SU-DHL-6 (cell line): ENCODE measurements around the gene CIAO2B.

Experiments
- H2AFZ ChIP-seq: fragments of 200-600 bp; sonication (generic); 2 replicates; pipeline ENCODE4 v1.6.1; 2014; ENCODE audit warnings: low read depth, mild to moderate bottlenecking, moderate library complexity, mixed read lengths, antibody characterized with exemption, low read length; ENCODE audit not compliant: severe bottlenecking
- H3F3A ChIP-seq: fragments of 200-600 bp; shearing (Covaris generic); 2 replicates; pipeline ENCODE4 v1.6.0; 2016; ENCODE audit warnings: antibody characterized with exemption, mild to moderate bottlenecking; ENCODE audit not compliant: insufficient read depth
- H3K27ac ChIP-seq: fragments of 200-600 bp; sonication (generic); 2 replicates; pipeline ENCODE4 v1.5.1; 2016; ENCODE audit warnings: low read depth, mild to moderate bottlenecking, low read length, moderate library complexity, mixed read lengths
- H3K27me3 ChIP-seq: fragments of 200-600 bp; sonication (generic), shearing (Covaris generic); 2 replicates; pipeline ENCODE4 v1.6.0; 2014; ENCODE audit warnings: mild to moderate bottlenecking, low read length
- H3K36me3 ChIP-seq: fragments of 200-600 bp; sonication (generic); 2 replicates; pipeline ENCODE4 v1.6.1; 2014; ENCODE audit warnings: mild to moderate bottlenecking, low read length, mixed read lengths
- H3K4me2 ChIP-seq: fragments of 300-600, 200-600 bp; shearing (Covaris generic), sonication (generic); 2 replicates; pipeline ENCODE4 v1.6.0; 2014; ENCODE audit warnings: low read length, low read depth, mild to moderate bottlenecking; ENCODE audit not compliant: poor library complexity, severe bottlenecking
- H3K4me3 ChIP-seq: fragments of 200-600 bp; sonication (generic); 2 replicates; pipeline ENCODE4 v1.5.1; 2014; ENCODE audit warnings: antibody characterized with exemption, low read length, mild to moderate bottlenecking, mixed read lengths; ENCODE audit not compliant: insufficient read depth, poor library complexity, severe bottlenecking
- H3K79me2 ChIP-seq: fragments of 200-600 bp; sonication (generic); 2 replicates; pipeline ENCODE4 v1.6.1; 2014; ENCODE audit warnings: mild to moderate bottlenecking, low read length, moderate library complexity; ENCODE audit not compliant: insufficient read depth
- H3K9ac ChIP-seq: fragments of 200-600 bp; sonication (generic); 2 replicates; pipeline ENCODE4 v1.7.0; 2014; ENCODE audit warnings: mild to moderate bottlenecking, low read length
- H3K9me2 ChIP-seq: fragments of 200-600 bp; sonication (generic); replicated peaks from 2 replicates; pipeline ENCODE4 v1.6.1; 2014; ENCODE audit warnings: low read length; ENCODE audit not compliant: insufficient read depth
- H3K9me3 ChIP-seq: fragments of 200-600 bp; sonication (generic); 2 replicates; pipeline ENCODE4 v1.6.1; 2014; ENCODE audit warnings: low read length, mixed read lengths; ENCODE audit not compliant: insufficient read depth
- H4K20me1 ChIP-seq: fragments of 200-600 bp; sonication (generic); 2 replicates; pipeline ENCODE4 v1.6.1; 2014; ENCODE audit warnings: low read depth, mild to moderate bottlenecking, antibody characterized with exemption, low read length, moderate library complexity, mixed read lengths
- EZH2phosphoT487 ChIP-seq: fragments of 200-600 bp; sonication (generic), shearing (Covaris generic); conservative IDR thresholded peaks from 2 replicates; pipeline ENCODE4 v1.6.1; 2018; ENCODE audit warnings: mild to moderate bottlenecking, antibody characterized with exemption, low read length, moderate library complexity, mixed read lengths
- TF ChIP-seq, protein P1 (sequence below): fragments of 200-600 bp; sonication (generic); IDR thresholded peaks from one replicate; pipeline ENCODE4 v1.5.1; 2017; ENCODE audit warnings: antibody characterized with exemption, mild to moderate bottlenecking, low read length, moderate library complexity; ENCODE audit not compliant: insufficient read depth, poor library complexity, severe bottlenecking

CIAO2B gene

DNA sequence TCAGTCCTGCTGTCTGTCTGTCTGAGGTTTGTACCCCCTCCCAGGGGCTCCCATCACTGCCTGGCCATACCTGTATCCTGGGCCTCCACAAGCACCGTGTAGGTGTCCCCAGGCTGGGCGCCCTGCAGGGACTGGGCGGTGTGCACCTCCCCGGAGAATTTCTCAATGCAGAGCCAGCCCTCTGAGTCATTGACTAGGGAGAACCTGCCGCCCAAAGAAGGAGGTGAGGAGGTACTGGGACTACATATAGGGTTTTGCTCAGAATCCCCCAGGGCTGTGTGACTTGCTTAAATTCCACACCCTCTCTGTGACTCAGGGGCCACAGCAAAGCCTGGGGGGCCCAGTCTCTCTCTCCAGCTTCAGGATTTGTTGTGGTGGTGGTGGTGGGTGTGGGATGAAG, 23.1 kb downstream of the CIAO2B start:
- H3K4me2 ChIP-seq: no peak overlapping the region
- no peaks in the 10 kb centered on the region for H3F3A ChIP-seq
- H3K36me3 ChIP-seq: no peaks in the 10 kb centered on the region
- H3K4me3 ChIP-seq: no peak overlapping the region
- H3K9ac ChIP-seq: no peak overlapping the region
- H3K9me2 ChIP-seq: no peaks in the 10 kb centered on the region
- H3K79me2 ChIP-seq: no peaks in the 10 kb centered on the region
- no peak for TF ChIP-seq EZH2phosphoT487
- TF ChIP-seq, protein P1, sequence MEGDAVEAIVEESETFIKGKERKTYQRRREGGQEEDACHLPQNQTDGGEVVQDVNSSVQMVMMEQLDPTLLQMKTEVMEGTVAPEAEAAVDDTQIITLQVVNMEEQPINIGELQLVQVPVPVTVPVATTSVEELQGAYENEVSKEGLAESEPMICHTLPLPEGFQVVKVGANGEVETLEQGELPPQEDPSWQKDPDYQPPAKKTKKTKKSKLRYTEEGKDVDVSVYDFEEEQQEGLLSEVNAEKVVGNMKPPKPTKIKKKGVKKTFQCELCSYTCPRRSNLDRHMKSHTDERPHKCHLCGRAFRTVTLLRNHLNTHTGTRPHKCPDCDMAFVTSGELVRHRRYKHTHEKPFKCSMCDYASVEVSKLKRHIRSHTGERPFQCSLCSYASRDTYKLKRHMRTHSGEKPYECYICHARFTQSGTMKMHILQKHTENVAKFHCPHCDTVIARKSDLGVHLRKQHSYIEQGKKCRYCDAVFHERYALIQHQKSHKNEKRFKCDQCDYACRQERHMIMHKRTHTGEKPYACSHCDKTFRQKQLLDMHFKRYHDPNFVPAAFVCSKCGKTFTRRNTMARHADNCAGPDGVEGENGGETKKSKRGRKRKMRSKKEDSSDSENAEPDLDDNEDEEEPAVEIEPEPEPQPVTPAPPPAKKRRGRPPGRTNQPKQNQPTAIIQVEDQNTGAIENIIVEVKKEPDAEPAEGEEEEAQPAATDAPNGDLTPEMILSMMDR: no peak
- H3K27me3 ChIP-seq: 0 out of 2 replicates have a peak, but pooled peaks cover 2% of the 10 kb centered on the region
- H3K27ac ChIP-seq: no peak overlapping the region
- no peaks in the 10 kb centered on the region for H4K20me1 ChIP-seq
- H2AFZ ChIP-seq: no peak overlapping the region
- no peaks in the 10 kb centered on the region for H3K9me3 ChIP-seq

DNA sequence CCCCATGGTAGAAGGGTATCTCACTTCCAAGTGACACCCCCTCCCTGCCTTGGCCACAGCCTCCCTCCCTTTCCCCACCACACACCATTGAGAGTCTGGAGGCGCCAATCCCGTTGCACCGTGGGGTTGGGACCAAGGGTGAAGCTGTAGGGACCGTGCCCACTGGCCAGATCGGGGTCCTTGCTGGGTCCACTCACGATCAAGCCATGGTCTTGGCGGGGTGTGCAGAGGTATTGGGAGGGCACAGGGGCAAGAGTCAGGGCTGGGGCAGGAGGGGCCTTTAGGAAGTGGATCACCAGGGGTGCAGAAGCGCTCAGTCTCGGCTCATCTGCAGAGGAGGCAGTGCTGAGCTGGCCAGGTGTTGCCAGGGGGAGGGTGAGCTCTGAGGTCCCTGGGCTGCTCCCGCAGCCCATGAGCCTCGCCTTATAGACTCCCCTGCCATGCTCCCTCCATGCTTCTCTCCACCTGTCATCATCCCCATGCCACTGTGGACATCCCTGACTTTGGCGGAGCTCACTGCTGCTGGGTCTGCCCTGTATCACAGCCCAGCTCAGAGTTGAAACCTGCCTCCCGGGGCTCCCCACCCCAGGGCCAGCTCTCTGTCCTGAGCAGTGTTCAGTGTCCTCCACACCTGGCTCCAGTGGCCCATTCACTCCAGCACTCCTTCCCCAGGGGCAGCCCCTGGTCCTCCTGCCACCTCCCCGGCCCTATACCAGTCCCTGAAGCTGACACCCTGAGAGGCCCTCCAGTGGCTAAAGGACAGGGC, 23.8 kb downstream of the CIAO2B start:
- H2AFZ ChIP-seq: no peak overlapping the region
- no peak for TF ChIP-seq EZH2phosphoT487
- TF ChIP-seq, protein P1: no peak

DNA sequence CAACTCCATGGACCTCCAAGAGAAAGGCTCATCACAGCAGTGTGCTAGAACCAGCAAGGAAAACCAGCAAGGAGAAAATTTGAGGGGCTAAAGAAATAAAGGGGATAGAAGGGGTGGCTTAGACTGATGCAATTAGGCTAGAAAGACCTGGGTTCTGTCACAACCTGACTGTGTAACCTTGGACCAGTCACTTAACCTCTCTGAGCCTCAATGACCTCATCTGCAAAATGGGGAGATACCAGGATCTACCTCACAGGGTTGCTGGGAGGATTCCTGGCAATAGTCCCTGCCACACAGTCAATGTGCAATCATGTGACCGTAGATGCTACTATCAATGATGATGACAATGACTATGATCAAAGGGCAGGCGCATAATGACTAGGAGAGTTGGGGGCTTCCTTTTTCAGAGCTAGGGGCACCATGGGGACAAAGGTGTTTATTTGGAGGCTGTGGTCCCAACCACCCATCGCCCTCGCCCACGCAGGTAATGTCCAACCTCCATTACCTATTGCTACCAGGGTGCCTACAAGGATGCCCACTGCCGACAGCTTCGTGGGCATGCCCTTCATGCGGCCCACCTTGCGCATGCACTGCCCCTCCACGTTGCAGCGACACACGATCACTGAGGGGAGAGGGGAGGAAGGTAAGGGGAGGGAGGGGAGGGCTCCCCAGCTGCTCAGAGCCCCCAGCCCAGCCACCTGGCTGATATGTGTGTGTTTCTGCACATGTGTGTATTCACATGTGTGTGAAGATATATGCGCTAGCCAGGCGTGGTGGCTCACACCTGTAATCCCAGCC, 25.2 kb downstream of the CIAO2B start:
- H3K4me3 ChIP-seq: no peak overlapping the region
- no peaks in the 10 kb centered on the region for H3K9me3 ChIP-seq
- H4K20me1 ChIP-seq: no peaks in the 10 kb centered on the region
- no peaks in the 10 kb centered on the region for H3F3A ChIP-seq
- H3K9me2 ChIP-seq: no peaks in the 10 kb centered on the region
- no peaks in the 10 kb centered on the region for H3K79me2 ChIP-seq
- H3K36me3 ChIP-seq: no peaks in the 10 kb centered on the region
- H3K27ac ChIP-seq: no peak overlapping the region
- H2AFZ ChIP-seq: no peak overlapping the region
- no peaks in the 10 kb centered on the region for H3K27me3 ChIP-seq
- no peak overlapping the region for H3K4me2 ChIP-seq
- no peak for TF ChIP-seq EZH2phosphoT487
- TF ChIP-seq, protein P1: no peak
- H3K9ac ChIP-seq: no peak overlapping the region

More for the DNA sequence above, 23.8 kb downstream of the CIAO2B start:
- no peaks in the 10 kb centered on the region for H3K36me3 ChIP-seq
- H3F3A ChIP-seq: no peaks in the 10 kb centered on the region
- no peaks in the 10 kb centered on the region for H3K9me3 ChIP-seq
- no peaks in the 10 kb centered on the region for H3K79me2 ChIP-seq
- H3K27ac ChIP-seq: no peak overlapping the region
- no peak overlapping the region for H3K9ac ChIP-seq
- no peak overlapping the region for H3K4me3 ChIP-seq
- no peak overlapping the region for H3K4me2 ChIP-seq
- 0 out of 2 replicates have a peak, but pooled peaks cover 2% of the 10 kb centered on the region for H3K27me3 ChIP-seq
- H3K9me2 ChIP-seq: no peaks in the 10 kb centered on the region
- H4K20me1 ChIP-seq: no peaks in the 10 kb centered on the region
